Measurements from ENCODE around the gene C1orf52. TPM values are rescaled to one million over a fixed set of nuclear protein-coding genes. Genes with fewer than 3 reads are reported as not detected.

The C1orf52 gene
- 10 to 100 TPM; 13.9 to 29.2 (median 19.9) TPM for polyA plus RNA-seq

GRCh38 chr1:85259118-85259911 is at the start of gene C1orf52:
Gene C1orf52 (minus strand): TSS chr1:85259662. CDS start chr1:85259633, 29 bp downstream.
- peak within 1 kb of the TSS; percentile 98 to 99 (median 98) for H3K4me3 Mint-ChIP-seq
- DNase-seq, result peak; percentile 94 to 96 (median 94)
- peaks cover 34 to 53% of the 10 kb centered on the region in 2 donors for H3K4me1 Mint-ChIP-seq
- peaks cover 2 to 13% (median 6%) of the 10 kb centered on the region in 3 donors for H3K27me3 Mint-ChIP-seq (ENCODE audit: low read depth in 3 of 3)
- H3K9me3 Mint-ChIP-seq, result no peaks in the 10 kb centered on the region
- H3K36me3 Mint-ChIP-seq, result peaks cover 12 to 22% (median 16%) of the 10 kb centered on the region in 3 donors
- H3K27ac Mint-ChIP-seq, result peak within 1 kb of the TSS; percentile 91 to 97 (median 94)

- H3K4me1 Mint-ChIP-seq, result peaks cover 2 to 7% of the 10 kb centered on the region in 2 donors
- no peak for DNase-seq
- no peak overlapping the region for H3K4me3 Mint-ChIP-seq
- H3K9me3 Mint-ChIP-seq, result no peaks in the 10 kb centered on the region
- H3K27me3 Mint-ChIP-seq (ENCODE audit: low read depth in 3 of 3), result peaks cover 10 to 34% (median 18%) of the 10 kb centered on the region in 3 donors
- H3K27ac Mint-ChIP-seq, result no peak overlapping the region
- no peaks in the 10 kb centered on the region for H3K36me3 Mint-ChIP-seq
Observed at GRCh38 chr1:85308833-85309350, 49.4 kb upstream of the C1orf52 start.

- H3K4me3 Mint-ChIP-seq, result peak overlapping the region in 1 of 5 donors; percentile 40
- peaks cover 2 to 7% of the 10 kb centered on the region in 2 donors for H3K4me1 Mint-ChIP-seq
- H3K27me3 Mint-ChIP-seq (ENCODE audit: low read depth in 3 of 3), result peaks cover 10 to 32% (median 22%) of the 10 kb centered on the region in 3 donors
- no peak overlapping the region for H3K27ac Mint-ChIP-seq
- peak; percentile 26 to 43 (median 36) for DNase-seq
- no peaks in the 10 kb centered on the region for H3K36me3 Mint-ChIP-seq
- no peaks in the 10 kb centered on the region for H3K9me3 Mint-ChIP-seq
Observed at GRCh38 chr1:85307987-85308832, 48.7 kb upstream of the C1orf52 start.

- Mint-ChIP-seq H3K36me3 (no peaks in the 10 kb centered on the region), H3K4me3 (no peak overlapping the region), H3K4me1 (peaks cover 2 to 7% of the 10 kb centered on the region in 2 donors), H3K27ac (no peak overlapping the region), H3K27me3 (ENCODE audit: low read depth in 3 of 3) (peaks cover 13 to 40% (median 28%) of the 10 kb centered on the region in 3 donors), H3K9me3 (no peaks in the 10 kb centered on the region)
- no peak for DNase-seq
Observed at GRCh38 chr1:85306236-85306635, 46.8 kb upstream of the C1orf52 start.

- no peak overlapping the region for H3K4me3 Mint-ChIP-seq
- no peak for DNase-seq
- no peak overlapping the region for H3K27ac Mint-ChIP-seq
- H3K27me3 Mint-ChIP-seq (ENCODE audit: low read depth in 3 of 3), result peaks cover 15 to 38% (median 26%) of the 10 kb centered on the region in 3 donors
- no peaks in the 10 kb centered on the region for H3K36me3 Mint-ChIP-seq
- H3K4me1 Mint-ChIP-seq, result peaks cover 10 to 18% of the 10 kb centered on the region in 2 donors
- H3K9me3 Mint-ChIP-seq, result no peaks in the 10 kb centered on the region
Observed at GRCh38 chr1:85303440-85304162, 44.1 kb upstream of the C1orf52 start.

- Mint-ChIP-seq H3K4me1 (peaks cover 27 to 31% of the 10 kb centered on the region in 2 donors), H3K4me3 (no peak overlapping the region), H3K9me3 (no peaks in the 10 kb centered on the region), H3K27ac (no peak overlapping the region), H3K27me3 (ENCODE audit: low read depth in 3 of 3) (peaks cover 13 to 43% (median 29%) of the 10 kb centered on the region in 3 donors), H3K36me3 (no peaks in the 10 kb centered on the region)
- DNase-seq, result no peak
Observed at GRCh38 chr1:85300140-85300539, 40.7 kb upstream of the C1orf52 start.

GRCh38 chr1:85297855-85298629 is 38.6 kb upstream of the C1orf52 start:
- Mint-ChIP-seq H3K27ac (peak overlapping the region; percentile 27 to 87 (median 68)), H3K9me3 (no peaks in the 10 kb centered on the region), H3K4me1 (peaks cover 27 to 31% of the 10 kb centered on the region in 2 donors), H3K4me3 (peak overlapping the region; percentile 52 to 81 (median 76)), H3K36me3 (no peaks in the 10 kb centered on the region), H3K27me3 (ENCODE audit: low read depth in 3 of 3) (peaks cover 10 to 37% (median 17%) of the 10 kb centered on the region in 3 donors)
- DNase-seq, result peak; percentile 81 to 86 (median 85)

GRCh38 chr1:85297538-85297854 is 38.0 kb upstream of the C1orf52 start:
- peaks cover 10 to 37% (median 19%) of the 10 kb centered on the region in 3 donors for H3K27me3 Mint-ChIP-seq (ENCODE audit: low read depth in 3 of 3)
- H3K36me3 Mint-ChIP-seq, result no peaks in the 10 kb centered on the region
- H3K4me1 Mint-ChIP-seq, result peaks cover 27 to 31% of the 10 kb centered on the region in 2 donors
- no peak for DNase-seq
- peak overlapping the region in 4 of 6 donors; percentile 27 to 82 (median 58) for H3K27ac Mint-ChIP-seq
- no peaks in the 10 kb centered on the region for H3K9me3 Mint-ChIP-seq
- H3K4me3 Mint-ChIP-seq, result peak overlapping the region; percentile 20 to 81 (median 63)

GRCh38 chr1:85296980-85297379 is 37.5 kb upstream of the C1orf52 start:
- Mint-ChIP-seq H3K4me1 (peaks cover 27 to 31% of the 10 kb centered on the region in 2 donors), H3K9me3 (no peaks in the 10 kb centered on the region), H3K36me3 (no peaks in the 10 kb centered on the region), H3K27ac (peak overlapping the region in 5 of 6 donors; percentile 9 to 61 (median 27)), H3K4me3 (peak overlapping the region in 4 of 5 donors; percentile 20 to 81 (median 70)), H3K27me3 (ENCODE audit: low read depth in 3 of 3) (peaks cover 9 to 33% (median 16%) of the 10 kb centered on the region in 3 donors)
- DNase-seq, result no peak

- no peaks in the 10 kb centered on the region for H3K9me3 Mint-ChIP-seq
- no peak overlapping the region for H3K27ac Mint-ChIP-seq
Observed at GRCh38 chr1:85295654-85296053, 36.2 kb upstream of the C1orf52 start.

GRCh38 chr1:85295006-85295431 is 35.6 kb upstream of the C1orf52 start:
- Mint-ChIP-seq H3K9me3 (no peaks in the 10 kb centered on the region), H3K4me1 (peaks cover 27 to 31% of the 10 kb centered on the region in 2 donors), H3K4me3 (no peak overlapping the region), H3K36me3 (no peaks in the 10 kb centered on the region), H3K27ac (no peak overlapping the region), H3K27me3 (ENCODE audit: low read depth in 3 of 3) (peaks cover 9 to 32% (median 12%) of the 10 kb centered on the region in 3 donors)
- no peak for DNase-seq

More at GRCh38 chr1:85295654-85296053, 36.2 kb upstream of the C1orf52 start:
- no peak for DNase-seq
- no peak overlapping the region for H3K4me3 Mint-ChIP-seq
- peaks cover 27 to 31% of the 10 kb centered on the region in 2 donors for H3K4me1 Mint-ChIP-seq
- H3K27me3 Mint-ChIP-seq (ENCODE audit: low read depth in 3 of 3), result peaks cover 9 to 33% (median 12%) of the 10 kb centered on the region in 3 donors
- H3K36me3 Mint-ChIP-seq, result no peaks in the 10 kb centered on the region

GRCh38 chr1:85290826-85291225 is 31.4 kb upstream of the C1orf52 start:
- Mint-ChIP-seq H3K4me1 (no peaks in the 10 kb centered on the region), H3K9me3 (peaks cover 0 to 2% (median 0%) of the 10 kb centered on the region in 6 donors), H3K27me3 (ENCODE audit: low read depth in 3 of 3) (peaks cover 6 to 9% (median 7%) of the 10 kb centered on the region in 3 donors), H3K36me3 (no peaks in the 10 kb centered on the region), H3K4me3 (no peak overlapping the region), H3K27ac (no peak overlapping the region)
- no peak for DNase-seq
